ENCODE measurements around the gene MAP3K2. TPM values are rescaled to one million over a fixed set of nuclear protein-coding genes. Genes with fewer than 3 reads are reported as not detected.

Gene MAP3K2
- polyA plus RNA-seq, 1 experiment = 10.9 TPM

GRCh38 chr2:127270663-127271062 is 117.1 kb downstream of the MAP3K2 start:
- ChIA-PET CTCF (interaction anchor here (0.9 to 1.4 kb wide), 3 partner anchors 12 to 74 kb away, joined by 3 to 5 read pairs (median 3); no protein-coding TSS in a partner anchor), POLR2A (no interaction called here)
- Histone ChIP-seq H3K4me3 (ENCODE audit: low read depth, low read length) (no peak overlapping the region), H3K27me3 (ENCODE audit: control insufficient read depth, insufficient read depth, low read length) (no peaks in the 10 kb centered on the region), H3K36me3 (ENCODE audit: control insufficient read depth, insufficient read depth, low read length) (peaks cover 29% of the 10 kb centered on the region)
- DNase-seq (ENCODE audit: low read depth) = no peak
- no peak for TF ChIP-seq CTCF (IDR thresholded peaks at IDR 0.05; ENCODE audit: insufficient read depth, low read depth, low read length)

DNA sequence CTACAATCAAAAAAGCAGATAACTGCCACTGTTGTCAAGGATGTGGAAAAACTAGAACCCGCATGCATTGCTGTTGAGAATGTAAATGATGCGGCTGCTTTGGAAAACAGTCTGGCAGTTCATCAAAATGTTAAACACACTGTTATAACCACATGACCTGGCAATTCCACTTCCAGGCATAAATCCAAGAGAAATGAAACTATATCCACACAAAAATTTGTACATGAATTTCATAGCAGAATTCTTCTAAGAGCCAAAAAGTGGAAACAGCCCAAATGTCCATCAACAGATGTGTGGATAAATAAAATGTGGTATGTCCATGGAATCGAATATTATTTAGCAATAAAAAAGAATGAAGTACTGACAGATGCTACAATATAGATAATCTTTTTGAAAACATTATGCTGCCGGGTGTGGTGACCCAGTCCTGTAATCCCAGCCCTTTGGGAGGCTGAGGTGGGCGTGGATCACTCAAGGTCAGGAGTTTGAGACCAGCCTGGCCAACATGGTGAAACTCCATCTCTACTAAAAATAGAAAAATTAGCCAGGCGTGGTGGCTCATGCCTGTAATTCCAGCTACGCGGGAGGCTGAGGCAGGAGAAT is 125.9 kb downstream of the MAP3K2 start:
- DNase-seq (ENCODE audit: low read depth) = no peak
- Histone ChIP-seq H3K36me3 (ENCODE audit: control insufficient read depth, insufficient read depth, low read length) (peaks cover 20% of the 10 kb centered on the region), H3K27me3 (ENCODE audit: control insufficient read depth, insufficient read depth, low read length) (no peaks in the 10 kb centered on the region), H3K4me3 (ENCODE audit: low read depth, low read length) (no peak overlapping the region)
- TF ChIP-seq CTCF (IDR thresholded peaks at IDR 0.05; ENCODE audit: insufficient read depth, low read depth, low read length) = no peak
- ChIA-PET POLR2A (no interaction called here), CTCF (no interaction called here)

DNA sequence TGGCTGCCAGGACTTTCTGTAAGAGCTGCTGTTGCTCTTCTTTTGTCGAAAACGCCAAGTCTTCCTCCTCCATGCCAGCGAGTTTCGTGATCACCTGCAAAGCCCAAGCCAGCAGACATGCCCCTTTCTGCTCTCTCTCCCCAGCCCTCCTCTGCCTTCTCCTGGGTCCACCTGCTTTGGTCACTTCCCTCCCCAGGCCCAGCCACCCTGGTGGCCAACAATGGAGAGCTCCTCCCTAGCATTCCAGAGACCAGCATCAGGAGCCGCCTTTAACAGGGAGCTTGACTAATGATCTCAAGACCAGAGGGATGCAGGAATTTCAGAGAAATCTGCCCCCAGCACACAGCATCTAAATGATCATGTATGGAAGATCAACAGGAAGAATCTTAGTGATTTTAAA is 128.4 kb downstream of the MAP3K2 start:
- H3K36me3 ChIP-seq (ENCODE audit: control insufficient read depth, insufficient read depth, low read length) = peaks cover 24% of the 10 kb centered on the region
- ChIA-PET POLR2A (no interaction called here), CTCF (interaction anchor here (1.2 kb wide), 1 partner anchor 11 kb away, joined by 3 read pairs; no protein-coding TSS in a partner anchor)

GRCh38 chr2:127256866-127257265 is 130.9 kb downstream of the MAP3K2 start:
- POLR2A ChIA-PET = no interaction called here
- TF ChIP-seq CTCF (IDR thresholded peaks at IDR 0.05; ENCODE audit: insufficient read depth, low read depth, low read length) = no peak
- H3K27me3 ChIP-seq (ENCODE audit: control insufficient read depth, insufficient read depth, low read length) = no peaks in the 10 kb centered on the region
- DNase-seq (ENCODE audit: low read depth) = no peak
- no peak overlapping the region for H3K4me3 ChIP-seq (ENCODE audit: low read depth, low read length)
- peaks cover 24% of the 10 kb centered on the region for H3K36me3 ChIP-seq (ENCODE audit: control insufficient read depth, insufficient read depth, low read length)
- CTCF ChIA-PET = no interaction called here

More for the DNA sequence above, 128.4 kb downstream of the MAP3K2 start:
- no peak for TF ChIP-seq CTCF (IDR thresholded peaks at IDR 0.05; ENCODE audit: insufficient read depth, low read depth, low read length)
- Histone ChIP-seq H3K4me3 (ENCODE audit: low read depth, low read length) (no peak overlapping the region), H3K27me3 (ENCODE audit: control insufficient read depth, insufficient read depth, low read length) (no peaks in the 10 kb centered on the region)
- DNase-seq (ENCODE audit: low read depth) = no peak

DNA sequence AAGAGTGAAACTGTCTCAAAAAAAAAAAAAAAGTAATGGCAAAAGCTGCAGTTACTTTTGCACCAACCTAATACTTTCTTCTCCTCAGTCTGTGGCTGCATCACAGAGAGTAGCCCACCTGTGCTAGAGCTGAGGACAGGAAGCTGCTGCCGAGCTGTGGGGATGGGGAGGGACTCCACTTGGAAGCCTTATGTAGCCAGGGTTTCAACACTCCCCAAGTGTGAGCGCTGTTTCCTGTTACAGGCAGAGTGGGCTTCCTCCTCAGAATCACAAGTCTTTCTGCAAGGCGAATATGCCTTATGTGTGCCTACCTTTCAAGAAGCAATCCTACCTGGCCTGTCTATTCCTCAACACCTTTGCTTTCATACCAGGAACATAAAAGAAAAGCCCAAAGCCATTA is 131.4 kb downstream of the MAP3K2 start:
- DNase-seq (ENCODE audit: low read depth) = no peak
- Histone ChIP-seq H3K4me3 (ENCODE audit: low read depth, low read length) (no peak overlapping the region), H3K36me3 (ENCODE audit: control insufficient read depth, insufficient read depth, low read length) (peaks cover 24% of the 10 kb centered on the region), H3K27me3 (ENCODE audit: control insufficient read depth, insufficient read depth, low read length) (no peaks in the 10 kb centered on the region)
- TF ChIP-seq CTCF (IDR thresholded peaks at IDR 0.05; ENCODE audit: insufficient read depth, low read depth, low read length) = no peak
- CTCF ChIA-PET = interaction anchor here (1.0 kb wide), 1 partner anchor 14 kb away, joined by 3 read pairs; no protein-coding TSS in a partner anchor
- POLR2A ChIA-PET = no interaction called here

Measured in BJ (cell line).